Activated CD4-positive, alpha-beta T cell treated with anti-CD3 and anti-CD28 coated beads, Interleukin-10, Interleukin-2, amounts not matched to agents 100 ng/mL and 50 ng/mL, durations not matched to agents 16 hours and 8 hours (primary cell): Measurements from ENCODE around the gene MRPS27.
A peak's percentile ranks its signal among the peaks of the same experiment; 100 is the strongest.

ENCODE experiments used
- DNase-seq: peaks from one replicate; pipeline ENCODE4 v3.0.0-alpha.2; 2020

MRPS27 gene

DNA sequence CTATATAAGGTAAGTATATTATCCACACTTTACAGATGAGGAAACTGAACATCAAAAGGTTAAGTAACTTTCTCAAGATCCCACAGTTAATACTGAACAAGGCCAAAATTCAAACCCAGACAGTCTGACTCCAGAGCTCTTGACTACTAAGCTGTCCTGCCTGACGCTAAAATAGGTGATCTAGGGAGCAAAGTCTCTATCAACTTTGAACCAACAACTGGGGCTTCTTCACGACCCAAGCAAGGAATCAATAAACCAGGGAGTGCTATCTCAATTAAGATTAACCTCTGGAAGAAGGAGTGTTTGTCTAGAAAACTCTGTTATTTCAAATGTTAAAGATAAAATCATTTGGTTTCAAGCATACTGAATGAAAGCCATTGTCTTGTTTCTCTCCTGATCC, 64.4 kb downstream of the MRPS27 start:
- DNase-seq: no peak

DNA sequence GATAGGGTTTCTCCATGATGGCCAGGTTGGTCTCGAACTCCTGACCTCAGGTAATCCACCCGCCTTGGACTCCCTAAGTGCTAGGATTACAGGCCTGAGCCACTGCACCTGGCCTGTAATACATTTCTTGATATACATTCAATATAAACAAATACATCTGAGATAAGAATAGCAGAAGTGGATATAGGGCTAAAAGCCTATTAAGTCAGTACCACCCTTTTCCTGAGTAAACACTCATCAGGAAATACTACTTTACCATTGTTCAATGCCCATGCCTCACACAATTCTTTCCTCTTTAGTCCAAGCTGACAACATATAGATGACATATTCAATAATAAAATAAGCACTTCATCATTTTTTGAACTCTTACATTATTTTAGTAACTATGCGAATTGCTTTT, 64.8 kb downstream of the MRPS27 start:
- no peak for DNase-seq

DNA sequence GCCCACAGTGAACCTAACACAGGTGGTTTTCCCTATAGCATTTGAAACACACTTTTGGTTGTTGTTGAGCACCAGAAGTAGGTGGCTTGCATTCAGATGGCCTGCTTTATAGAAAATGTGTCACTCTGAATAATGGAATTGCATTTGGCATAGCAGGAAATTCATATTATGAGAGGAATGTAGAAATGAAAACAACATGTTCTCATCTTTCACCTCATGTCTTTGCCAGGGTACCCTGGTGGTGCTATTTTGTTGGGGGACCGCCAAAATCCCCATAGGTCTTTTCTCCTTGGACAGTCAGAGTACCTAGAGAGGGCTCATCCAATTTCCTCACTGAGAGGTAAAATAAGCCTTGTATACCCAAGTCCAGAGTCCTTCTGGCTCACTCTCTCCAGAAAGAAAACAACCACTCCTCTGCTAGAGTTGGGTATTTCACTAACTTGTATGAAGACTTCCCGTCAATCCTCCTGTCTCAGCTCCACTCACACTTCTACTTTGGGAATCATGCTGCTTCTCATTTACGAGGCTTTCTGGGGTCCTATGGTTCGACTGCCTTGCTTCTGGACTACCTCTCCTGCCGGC, 67.4 kb downstream of the MRPS27 start:
- no peak for DNase-seq

DNA sequence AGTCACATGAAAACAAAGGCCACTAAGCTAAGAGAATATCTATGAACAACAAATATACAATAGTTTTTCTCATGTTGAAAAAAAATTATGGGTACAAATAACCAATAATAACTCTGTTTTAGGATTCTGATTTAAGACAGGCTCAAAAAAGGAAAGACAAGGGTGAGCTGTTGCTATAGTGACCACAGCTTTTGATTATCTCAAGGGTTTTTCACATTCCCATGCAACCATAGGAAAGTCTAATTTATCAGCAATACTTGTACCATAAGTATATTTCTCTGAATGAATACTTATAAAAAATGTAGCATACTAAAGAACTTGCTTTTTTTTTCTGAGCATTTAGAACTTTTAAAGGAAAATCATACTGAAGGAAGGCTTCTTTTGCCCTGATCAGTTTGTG, 68.0 kb downstream of the MRPS27 start:
- DNase-seq: no peak

DNA sequence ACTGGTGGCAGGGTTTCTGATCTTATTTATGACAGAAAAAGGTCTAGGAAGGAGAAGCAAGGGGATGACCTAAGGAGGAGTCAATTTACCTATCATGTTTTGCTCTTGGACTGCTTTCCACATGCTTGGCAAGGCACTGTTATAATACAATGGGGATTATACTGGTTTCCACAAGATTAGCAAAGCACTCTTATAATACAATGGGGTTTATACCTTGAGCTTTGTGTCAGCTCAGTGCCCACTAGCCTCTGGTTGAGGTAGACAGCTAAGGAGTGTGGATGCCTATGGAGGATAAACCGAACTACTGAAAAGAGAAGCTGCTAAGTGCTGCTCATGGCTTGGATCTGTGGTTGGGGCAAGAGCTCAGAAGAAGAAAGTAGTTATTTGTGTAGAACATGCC, 68.7 kb downstream of the MRPS27 start:
- DNase-seq: no peak

DNA sequence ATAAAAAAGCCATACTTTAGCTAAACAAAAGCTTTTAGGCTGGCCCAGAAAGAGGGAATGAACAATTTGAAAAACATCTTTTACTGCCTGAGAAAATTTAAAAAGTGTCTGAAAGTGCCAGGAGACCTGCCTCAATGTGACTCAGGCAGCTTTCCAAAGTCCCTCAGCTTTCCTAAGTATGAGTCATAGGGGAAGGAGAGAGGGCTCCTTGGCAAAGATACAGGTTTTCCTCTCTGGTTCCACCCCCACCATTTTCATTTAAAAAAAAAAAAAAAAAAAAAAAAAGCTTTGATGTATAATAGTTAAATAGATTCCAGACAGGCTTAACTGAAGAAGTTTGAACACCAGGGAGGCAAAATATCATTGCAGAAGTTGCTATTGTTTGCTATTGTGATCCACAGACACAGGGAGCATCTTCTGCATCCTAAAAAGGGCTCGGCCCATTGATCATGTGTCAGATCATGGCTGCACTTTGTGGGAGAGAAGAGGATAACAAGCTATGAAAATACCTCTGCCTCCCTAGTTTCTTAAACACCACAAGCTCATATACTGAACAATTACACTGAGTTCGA, 71.5 kb downstream of the MRPS27 start:
- no peak for DNase-seq

DNA sequence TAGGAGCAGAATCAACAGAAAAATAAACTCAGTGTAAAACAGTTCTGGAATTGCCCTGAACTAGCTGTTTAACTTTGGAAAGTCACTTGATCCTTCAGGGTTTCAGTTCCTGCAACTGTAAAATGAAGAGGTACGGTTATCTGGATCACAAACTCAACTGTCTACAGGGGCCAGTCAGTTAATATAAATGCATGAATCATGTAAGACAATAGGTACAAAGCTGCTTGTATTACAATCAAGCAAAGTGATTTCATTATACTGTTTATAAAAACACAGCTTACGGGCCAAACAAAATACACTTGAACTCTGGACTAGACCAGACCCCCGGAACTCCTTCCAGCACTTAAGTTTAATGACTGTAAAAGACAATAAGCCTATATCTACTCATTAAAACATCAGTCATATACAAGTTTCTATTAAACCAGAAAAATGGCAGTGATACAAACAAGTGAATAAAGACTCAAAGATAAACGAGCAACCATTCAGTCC, 73.0 kb downstream of the MRPS27 start:
- no peak for DNase-seq

DNA sequence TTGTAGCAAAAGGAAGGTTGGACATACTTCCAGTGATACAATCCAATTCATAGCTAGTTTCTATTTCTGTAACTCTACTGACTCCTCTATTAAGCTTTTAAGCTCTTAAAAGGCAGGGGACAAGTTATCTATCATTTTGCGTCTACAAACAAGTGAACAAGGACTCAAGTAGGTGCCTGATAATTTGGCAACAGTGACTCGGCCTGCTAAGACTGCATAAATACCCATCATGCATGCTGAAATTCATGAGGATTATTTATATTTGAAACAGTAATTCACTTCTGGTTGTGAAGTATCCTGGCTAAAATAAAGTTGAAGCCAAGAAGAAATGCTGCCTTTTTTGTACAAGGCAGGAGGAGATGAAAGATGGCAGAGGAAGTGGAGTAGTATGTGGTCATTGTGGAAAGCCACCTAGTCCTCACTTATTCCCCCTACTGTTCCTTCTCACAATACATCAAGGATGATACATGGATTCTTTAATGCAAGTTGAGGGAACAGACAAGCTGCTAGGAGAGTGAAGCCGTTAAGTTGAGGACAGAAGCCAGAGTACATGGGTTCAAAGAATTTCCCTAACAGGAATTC, 74.0 kb downstream of the MRPS27 start:
- DNase-seq: peak; percentile 31

DNA sequence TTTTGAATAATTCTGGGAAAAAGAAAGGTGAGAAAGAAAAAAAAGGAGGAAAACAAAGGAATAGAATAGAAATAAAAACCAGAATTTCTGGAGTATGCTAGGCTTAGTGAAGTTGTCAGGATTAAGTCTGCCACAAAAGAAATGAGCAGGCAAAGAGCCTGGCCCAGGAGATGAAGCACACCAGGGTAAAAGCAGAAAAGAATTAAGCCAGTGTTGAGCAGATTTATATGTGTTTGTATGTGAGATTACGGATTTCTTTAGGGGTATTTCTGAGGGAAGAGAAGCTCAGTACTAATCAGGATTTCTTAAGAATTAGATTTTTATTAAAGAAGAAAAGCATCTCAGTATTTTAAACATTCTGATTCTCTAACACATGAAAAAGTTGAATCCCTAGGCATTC, 74.5 kb downstream of the MRPS27 start:
- no peak for DNase-seq

DNA sequence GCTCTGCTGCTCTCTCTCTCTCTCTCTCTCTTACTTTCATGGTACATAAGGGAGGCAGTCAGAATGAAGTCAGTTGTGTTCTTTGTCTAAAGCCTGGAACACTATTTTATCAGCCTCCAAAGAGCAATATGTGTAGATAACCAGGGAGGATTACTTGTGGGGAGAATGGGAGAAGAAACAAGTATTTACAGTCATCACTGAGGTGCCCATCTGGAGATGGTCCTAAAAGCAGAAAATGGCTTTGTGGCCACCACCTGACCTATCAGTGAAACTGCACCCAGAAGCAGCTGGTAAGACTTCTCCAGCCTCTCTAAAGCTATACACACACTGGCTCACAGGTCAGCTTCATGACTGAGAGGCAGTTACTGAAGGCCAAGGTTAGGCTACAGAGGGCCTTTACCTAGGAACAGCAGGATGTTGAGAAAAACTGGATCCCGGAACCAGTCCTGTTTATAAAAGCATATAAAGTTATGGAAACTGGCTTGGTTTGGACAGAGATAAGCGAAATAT, 75.1 kb downstream of the MRPS27 start:
- DNase-seq: peak; percentile 30

DNA sequence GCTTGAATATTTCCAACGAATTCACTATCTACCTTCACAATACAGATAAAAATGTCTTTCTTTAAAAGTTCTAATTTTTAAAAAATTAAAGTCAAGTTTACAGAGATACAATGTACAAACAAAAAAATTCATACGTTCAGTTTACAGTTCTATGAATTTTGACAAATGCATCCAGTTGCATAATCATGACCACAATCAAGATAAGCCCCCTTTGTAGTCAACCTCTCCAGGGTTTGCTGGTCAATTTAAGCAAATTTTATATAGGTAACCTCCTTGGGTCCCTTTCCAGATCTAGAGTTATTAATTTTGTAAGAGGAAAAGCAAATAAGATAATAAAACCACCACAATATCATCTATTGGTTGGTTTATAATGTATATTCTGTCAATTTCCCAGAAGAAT, 76.3 kb downstream of the MRPS27 start:
- DNase-seq: no peak

DNA sequence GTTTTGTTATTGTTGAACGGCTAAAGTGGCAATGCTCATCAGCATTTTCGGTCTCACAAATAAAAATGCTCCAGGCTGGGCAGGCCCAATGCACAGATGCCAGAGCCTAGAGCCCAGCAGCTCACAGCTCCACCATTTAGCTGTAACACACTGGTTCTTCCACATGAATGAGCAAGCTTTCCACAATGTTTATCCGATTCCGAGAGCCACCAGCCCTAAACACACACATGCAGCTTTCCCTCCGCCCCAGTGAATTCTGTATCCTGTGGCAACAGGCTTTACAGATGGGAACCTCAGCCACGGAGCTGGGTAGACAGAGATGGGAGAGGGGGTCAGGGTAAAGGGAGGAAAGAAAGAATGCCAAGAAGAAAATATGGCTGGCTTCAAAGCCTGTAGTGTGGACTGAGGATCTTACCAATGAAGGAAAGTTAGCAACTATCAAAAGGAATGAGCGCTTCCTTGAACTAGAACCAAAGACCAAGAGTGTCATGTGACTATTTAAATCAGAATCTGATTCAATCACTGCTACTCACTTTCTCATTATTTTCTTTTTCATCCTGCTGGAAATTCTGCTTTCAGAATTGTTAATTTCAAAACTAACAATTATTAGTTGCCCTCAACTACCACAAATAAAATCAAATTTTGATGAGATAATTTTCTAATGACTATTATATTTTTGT, 77.1 kb downstream of the MRPS27 start:
- no peak for DNase-seq

DNA sequence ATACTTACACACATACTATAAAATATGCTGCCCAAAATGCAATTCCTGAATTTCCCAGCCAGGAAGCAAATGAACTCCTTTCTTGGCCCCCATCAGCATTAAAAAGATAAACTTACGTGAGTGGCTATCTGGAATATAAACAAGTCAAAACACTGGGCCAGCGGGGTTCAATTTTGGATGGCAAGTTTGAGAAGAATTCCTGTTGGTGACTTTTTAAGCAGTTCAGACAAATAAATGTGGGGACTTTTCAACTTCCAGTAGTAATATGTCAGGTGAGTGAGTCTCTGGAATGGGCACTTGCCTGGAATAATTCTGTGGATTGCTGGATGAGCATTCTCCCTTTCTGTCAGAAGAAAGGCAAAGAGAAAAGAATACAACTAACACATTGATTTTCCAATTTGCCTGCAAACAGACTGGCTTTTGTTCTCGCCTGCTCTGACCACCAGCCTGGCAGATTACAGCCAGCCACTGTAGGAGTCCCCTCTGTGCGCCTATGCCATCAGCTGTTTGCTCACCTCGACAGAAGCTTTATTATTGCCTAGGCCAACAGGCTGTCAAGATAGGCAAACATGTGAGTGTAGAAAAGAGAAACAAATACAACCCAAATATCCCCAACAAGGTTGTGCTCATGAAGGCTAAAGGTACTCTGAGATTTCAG, 78.6 kb downstream of the MRPS27 start:
- no peak for DNase-seq

DNA sequence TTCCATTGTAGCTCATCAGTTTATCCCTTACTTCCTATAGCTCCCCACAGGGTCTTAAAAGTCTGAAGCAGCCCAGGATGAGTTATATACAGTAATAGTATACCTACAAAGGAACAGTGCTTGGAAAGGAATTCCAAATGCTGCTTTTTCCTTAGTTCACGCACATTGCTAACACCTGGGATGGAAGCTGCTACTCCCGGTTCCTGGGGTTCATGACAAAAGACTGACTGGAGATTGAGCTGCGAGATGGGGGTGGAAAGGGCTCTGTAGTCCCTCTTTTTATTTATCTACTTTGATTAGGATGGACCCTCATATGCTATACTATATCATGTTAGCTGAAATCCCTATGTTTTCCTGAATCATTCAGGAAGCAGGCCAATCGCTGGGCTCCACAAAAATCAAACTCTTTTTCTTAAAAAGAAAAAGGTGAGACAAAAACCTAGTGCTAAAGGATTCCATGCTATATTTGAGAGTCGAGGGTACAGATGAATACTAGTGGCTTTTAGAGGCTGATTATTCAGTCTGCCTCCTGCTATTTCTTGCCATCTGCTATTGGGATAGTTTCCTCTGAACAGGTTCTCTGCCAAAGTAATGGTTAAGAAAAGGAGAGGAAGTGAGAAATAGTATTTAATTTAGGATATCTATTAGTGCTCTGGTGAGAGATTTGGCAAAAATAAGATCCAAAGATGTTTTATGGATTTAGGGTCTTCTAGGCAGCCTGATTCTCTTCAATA, 81.2 kb downstream of the MRPS27 start:
- no peak for DNase-seq

DNA sequence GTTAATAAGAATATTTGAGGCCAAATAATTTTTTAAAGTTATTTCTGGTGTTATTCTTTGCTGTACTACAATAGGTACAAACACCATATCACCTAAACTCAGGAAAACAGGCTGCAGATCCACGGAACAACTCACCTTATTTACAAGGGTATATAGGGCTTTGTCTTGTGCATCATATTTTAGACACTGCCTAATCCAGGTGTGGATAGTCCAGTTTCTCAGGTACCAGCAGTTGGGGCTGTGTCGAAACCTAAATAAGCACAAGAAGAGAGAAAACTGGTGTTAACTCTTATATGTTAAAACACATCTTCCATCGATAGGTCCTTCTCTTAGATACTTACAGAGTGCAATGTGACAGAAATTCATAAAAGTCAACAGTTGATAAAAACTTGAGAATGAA, 82.2 kb downstream of the MRPS27 start:
- DNase-seq: no peak

DNA sequence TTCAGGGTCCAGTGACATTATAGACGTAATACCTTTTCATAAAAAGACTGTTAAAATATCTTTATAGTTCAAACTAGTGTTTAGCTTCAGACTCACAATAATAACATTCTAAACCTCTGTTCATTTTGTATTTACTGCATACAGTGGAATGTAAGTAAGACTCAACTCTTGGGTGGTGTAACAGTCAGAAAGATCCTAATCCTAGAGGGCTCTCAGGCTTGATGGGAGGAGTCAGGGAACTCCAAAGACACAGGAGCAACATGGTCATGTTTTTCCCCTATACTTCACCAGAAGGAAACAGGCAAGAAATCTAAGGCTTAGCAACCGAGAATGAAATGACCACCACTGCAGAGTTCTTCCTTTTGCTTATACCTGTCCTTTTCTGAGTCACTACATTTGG, 82.6 kb downstream of the MRPS27 start:
- no peak for DNase-seq

DNA sequence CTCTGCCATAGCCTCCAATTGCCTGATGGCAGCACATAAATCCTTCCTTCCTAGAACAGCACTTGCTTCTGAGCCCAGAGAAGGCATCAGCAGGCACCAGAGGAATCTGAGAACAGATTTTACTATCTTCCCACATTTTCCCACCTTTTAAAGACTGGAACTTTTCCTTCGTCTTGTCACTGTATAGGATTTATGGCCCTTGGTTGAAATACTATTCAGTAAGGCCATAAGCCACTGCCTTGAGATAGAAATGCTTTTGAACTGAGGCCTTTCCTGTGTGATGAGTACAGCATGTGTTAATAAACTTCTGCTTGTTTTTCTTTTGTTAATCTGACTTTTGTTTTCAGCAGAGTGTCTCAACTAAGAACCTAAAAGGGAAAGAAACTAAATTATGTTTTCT, 84.3 kb downstream of the MRPS27 start:
- DNase-seq: no peak

DNA sequence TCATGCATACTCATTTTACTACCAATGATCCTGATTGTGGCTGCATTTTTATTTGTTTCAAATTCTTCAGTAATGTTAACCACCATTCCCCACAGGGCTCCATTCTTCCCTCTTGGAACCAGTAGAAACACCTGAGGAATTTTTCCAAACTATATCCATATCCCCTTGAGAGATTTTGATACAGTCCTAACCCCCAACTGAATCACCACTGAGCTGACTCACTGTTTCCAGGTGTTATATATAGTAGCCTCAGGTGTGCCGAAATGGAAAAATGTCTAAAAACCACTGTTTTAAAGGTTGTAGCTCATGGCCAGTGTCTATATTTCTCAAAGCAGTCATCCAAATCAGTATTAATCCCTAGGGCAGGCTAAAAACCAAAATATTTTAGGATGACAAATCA, 85.2 kb downstream of the MRPS27 start:
- DNase-seq: peak; percentile 13

DNA sequence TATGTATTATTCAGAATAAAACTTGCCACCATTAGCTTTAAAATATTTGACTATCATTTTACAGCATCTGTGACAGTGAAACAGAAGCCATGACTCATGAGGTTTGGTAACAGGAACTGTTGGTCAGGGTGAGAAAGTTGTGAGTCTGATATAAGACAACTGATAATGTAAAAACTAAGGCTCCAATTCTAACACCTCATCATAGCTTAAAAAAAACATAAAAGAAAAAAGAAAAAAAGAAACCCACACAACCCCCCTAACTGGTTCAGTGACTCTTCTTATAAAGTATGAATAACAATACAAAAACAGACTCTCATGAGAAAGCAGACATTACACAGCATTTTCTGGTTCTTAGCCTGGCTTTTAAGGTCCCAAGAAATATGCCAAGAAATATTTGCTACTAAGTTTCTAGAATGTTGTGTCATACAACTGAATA, 85.8 kb downstream of the MRPS27 start:
- peak; percentile 85 for DNase-seq

DNA sequence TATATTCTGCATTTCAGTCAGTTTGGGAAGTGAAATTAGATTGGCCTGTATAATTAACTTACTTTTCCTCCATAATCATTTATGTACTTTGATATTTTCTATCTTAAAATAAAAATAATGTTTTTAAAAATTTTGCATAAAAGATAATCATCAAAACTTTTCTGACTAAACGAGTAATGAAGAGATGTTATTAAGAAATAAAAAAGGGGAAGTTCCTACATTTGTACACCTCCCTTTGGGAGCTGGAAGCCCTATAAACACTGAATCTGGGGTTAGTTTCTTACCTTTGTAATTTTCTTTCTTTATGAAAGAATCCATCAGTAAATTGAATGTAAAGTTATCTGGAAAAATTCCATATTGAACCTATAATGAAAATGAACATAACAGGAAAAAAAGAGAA, 86.2 kb downstream of the MRPS27 start:
- no peak for DNase-seq

DNA sequence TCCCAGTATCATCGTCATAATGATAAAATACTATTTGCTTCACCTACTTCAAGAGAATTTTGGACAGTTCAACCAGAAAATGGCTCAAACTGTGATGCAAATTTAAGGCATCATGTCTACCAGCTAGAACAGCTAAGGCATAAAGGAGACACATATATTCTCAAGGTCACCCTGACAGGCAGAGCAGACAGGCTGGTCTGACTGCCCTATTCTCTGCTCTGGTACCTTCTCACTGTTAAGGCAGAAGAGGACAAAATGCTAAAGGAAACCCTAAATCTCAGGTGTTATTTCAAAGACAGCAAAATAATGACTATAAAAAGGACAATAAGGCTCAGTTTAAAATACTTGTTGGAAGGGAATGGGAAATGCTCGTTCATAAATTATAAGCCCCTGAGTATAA, 87.2 kb downstream of the MRPS27 start:
- DNase-seq: peak; percentile 8

DNA sequence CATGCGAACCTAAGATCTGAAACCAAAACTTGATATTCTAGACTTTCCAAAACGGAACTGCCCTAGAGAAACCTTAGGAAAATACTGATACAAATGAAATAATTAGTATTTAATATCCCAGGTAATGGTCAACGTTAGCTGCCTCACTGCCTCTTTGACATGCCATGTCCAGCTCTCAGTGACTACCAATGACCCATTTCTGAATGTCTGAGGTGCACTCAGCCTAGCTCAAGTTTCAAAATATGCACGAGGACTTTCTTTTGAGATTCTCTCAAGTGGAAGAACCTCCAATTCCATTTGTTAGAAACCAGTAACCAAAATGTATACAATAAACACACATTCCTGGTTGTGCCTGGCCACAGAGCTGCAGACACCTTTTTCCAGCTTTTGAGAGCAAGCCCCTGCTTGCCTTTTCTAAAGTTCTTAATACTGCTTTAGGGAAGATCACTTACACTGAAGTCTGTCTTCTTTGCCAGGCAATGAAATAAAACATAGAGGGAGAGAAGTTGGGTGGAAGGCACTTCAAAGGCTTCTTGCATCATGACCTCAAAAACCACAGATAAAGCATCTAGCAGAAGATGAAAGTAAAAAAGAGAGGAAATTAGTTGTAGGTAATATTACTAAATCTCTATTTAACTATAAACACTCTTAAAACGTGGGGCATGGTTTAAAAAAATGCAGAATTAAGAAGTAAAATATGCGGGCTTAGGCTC, 87.9 kb downstream of the MRPS27 start:
- DNase-seq: peak; percentile 68
